NCI-H2107 treated with DMSO at 0.1 percent for 48 hours (cell line): ENCODE results near the gene VPS26C.

Experiments
- DNase-seq: peaks from one replicate; lab custom pipeline; 2025; ENCODE audit not compliant: unreplicated experiment; lab: John Stamatoyannopoulos, UW

VPS26C gene

GRCh38 chr21:37207441-37208009, 59.6 kb downstream of the VPS26C start:
- peak; percentile 81 for DNase-seq

- no peak for DNase-seq
Measured at GRCh38 chr21:37206496-37206895, 60.6 kb downstream of the VPS26C start.

GRCh38 chr21:37204580-37204979, 62.6 kb downstream of the VPS26C start:
- no peak for DNase-seq

GRCh38 chr21:37202221-37203110, 64.7 kb downstream of the VPS26C start:
- no peak for DNase-seq

DNA sequence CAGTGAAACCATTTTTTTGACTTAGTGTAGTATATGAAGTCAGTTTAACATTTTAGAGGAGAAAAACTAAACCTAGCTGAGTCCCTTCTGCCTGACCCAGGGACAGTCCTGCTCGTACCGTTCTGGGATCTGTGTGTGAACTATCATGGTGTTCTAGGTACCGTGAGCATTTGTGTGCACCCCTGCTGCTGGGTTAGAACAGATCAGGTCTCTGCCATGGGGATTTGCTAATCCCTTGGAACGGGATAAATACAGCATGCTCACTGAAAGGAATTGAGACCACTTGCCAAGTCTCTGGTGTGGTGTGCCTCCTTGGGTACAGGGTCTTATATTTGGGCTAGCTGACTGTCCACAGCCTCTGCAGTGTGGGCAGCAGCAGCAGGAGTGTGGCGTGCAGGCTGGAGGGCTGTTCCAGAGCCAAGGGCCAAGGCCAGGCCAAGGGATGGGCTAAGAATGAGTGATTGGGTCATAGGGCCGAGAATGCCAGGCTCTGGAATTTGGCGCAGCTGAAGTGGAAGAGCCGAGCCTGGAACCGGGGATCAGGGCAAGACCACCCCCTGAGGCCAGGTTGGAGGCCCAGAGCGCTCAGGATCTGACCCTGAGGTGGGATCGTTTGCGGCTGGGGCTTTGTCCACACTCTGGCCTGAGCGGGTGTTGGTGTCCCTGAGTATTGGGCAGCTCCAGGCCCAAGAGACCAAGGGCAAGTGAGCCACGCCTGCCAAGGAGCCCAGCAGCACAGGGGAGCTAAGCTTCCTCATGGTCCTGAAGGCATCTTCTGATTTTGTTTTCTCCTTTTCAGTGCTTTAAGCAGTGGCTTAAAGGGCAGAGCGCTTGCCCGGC, 66.3 kb downstream of the VPS26C start:
- no peak for DNase-seq

DNA sequence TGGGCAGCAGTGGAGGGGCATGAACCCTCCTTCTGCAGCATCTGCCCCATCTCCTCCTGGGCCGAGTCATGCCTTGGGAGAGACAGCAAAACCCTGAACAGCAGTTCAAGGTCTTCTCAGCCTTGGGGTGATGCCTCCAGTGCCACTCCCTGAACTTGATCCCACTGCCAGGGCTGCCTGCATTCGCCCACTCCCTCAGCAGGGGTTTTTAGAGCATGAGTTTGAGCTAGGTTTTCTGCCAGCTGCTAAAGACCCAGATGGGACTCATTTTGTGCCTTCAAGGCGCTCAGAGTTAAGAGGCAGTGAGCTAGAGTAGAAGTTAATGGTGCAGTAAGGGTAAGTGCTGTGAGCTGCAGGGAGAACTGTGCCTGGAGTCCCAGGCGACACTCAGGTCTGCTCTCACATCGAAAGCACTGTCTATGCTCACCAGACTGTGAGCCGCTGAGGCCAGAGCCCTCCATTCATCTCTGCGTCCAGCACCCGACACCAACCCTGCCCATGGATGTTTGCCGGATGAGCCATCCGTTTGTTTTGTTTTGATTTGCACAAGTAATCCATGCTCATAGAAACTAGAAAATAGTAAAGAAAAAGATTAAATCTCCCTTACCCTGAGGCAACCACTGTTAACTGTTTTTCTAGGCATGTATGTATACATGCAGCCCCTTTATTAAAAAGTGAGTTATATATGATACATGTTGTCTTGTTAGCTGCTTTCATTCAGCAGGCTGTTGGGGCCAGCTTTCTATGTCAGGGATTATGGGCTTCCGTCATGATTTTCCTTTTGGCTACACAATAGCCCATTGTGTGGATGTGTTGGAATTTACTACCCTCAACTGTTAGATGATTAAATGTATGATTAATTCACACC, 67.8 kb downstream of the VPS26C start:
- DNase-seq, result no peak

- DNase-seq, result no peak
Measured at GRCh38 chr21:37197746-37198145, 69.4 kb downstream of the VPS26C start.

DNA sequence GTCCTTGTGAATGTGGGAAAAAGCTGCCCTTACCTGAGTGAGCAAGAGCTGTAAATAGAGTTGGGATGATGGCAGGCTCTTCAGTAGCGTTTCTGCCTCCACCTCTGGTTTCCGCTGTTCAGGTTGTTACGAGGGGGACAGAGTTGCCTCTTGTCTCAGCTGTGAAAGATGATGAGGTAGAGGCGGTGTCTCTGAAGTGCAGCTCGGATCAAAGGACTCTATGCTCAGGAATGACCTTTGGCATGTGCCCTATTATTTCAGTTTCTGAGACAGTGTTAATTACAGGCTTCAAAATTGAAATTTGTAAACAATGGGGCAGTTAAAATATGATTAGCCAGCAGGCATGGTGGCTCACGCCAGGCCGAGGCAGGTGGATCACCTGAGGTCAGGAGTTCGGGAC, 70.3 kb downstream of the VPS26C start:
- DNase-seq, result no peak

DNA sequence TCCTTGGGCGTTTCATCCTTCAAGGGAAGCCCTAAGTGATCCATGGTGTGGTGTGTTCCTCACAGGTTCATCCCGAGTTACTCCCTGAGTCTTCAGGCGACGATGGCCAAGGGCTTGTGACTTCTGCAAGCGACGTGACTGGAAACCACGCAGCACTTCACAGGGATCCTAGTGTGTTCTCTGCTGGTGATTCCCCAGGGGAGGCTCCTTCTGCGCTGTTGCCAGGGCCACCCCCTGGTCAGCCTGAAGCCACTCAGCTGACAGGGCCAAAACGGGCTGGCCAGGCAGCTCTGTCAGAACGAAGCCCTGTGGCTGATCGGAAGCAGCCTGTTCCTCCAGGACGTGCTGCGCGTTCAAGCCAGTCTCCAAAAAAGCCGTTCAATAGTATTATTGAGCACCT, 71.5 kb downstream of the VPS26C start:
- DNase-seq, result no peak

- no peak for DNase-seq
Measured at GRCh38 chr21:37195059-37195458, 72.1 kb downstream of the VPS26C start.

- DNase-seq, result no peak
Measured at GRCh38 chr21:37193676-37194075, 73.5 kb downstream of the VPS26C start.

DNA sequence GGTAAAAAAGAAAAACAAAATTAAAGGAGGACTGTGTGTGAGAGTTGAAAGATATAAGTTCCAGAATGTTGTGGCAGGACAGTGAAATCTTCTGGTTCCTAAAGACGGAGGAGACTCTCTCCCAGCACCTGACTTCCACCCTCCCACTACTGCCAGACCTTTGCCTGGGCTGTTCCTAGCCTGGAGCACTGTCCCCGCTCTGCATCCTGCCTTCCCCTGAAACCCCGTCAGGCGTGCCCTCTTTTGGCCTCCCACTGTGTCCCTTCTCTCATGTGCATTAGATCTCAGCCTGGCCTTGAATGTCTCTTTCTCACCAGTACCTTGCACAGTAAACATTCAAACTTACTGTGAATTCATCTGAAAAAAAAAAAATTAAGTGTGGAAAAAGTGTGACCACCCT, 74.1 kb downstream of the VPS26C start:
- no peak for DNase-seq

- DNase-seq, result no peak
Measured at GRCh38 chr21:37192019-37192418, 75.1 kb downstream of the VPS26C start.

DNA sequence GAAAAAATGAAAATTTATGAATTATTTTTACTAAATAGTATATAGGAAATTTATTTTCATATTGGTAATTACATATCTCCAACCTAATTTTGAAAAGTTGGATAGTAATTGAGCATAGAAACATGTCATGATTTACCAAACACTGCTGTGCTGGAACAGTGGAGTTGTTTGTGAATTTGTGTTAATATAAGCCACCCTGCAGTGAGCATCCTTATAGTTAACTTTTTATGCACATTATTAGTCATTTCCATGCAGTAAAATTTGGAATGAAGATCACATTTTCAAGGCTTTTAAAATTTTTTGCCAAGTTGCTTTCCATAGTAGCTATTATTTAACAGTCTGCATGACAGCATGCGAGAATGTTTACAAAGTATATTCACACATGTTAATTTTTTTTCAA, 78.3 kb downstream of the VPS26C start:
- DNase-seq, result no peak

DNA sequence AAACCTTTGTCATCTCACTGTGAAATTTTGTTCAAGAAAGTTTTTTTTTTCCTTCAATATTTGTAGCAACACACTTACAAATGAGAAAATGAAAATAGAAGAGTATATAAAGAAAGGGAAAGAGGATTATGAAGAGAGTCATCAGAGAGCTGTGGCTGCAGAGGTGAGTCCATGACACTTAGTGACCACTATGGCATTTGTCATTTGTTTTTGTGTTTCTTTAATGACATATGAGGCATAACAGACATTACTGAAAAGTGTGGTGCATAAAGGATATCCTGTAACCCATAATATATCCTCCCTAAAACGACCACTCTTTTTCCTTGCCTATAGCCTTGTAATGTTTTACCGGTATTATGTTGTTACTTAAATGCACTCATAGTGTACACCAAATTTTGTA, 80.2 kb downstream of the VPS26C start:
- DNase-seq, result no peak

- no peak for DNase-seq
Measured at GRCh38 chr21:37184784-37185593, 82.1 kb downstream of the VPS26C start.

GRCh38 chr21:37183749-37184148, 83.4 kb downstream of the VPS26C start:
- DNase-seq, result no peak

DNA sequence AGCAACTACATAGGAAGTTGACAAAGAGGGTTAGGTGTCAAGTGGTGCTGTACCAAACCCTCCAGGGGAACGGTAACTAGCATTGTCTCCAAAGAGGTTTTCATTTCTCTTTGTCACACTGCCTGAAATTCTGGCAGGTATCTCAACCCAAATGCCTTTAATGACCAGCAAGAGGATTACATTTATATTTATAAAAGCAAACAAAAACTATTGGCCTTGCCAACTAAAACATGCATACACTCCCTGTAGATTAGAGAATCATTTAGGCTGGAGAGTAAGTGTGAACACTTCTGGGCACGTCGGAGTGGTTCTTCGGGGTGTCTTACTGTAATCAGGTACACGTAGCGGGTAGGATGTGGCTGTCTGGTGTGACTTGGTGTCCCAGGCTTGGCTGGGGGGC, 84.9 kb downstream of the VPS26C start:
- no peak for DNase-seq

DNA sequence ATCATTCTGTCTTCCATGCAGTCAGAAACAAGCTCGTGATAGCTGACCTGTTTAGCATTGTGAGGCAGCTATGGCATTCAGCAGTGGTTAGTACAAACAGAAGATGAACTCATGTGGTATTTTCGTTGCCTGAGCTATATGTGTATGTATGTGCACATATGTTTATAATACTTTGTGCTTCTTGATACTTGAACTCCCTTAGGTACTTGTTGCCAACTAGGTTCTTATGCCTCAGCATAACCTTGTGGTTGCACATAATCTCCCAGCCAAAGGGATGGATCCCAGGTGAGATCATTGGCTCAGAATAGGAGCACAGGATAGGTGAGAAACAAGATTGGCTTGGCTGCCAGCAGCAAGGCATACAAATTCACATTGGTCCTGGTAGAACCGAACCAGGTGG, 86.1 kb downstream of the VPS26C start:
- no peak for DNase-seq

- DNase-seq, result no peak
Measured at GRCh38 chr21:37176716-37177115, 90.4 kb downstream of the VPS26C start.
